GM19397 (cell line): ENCODE results near the gene PI16.

Experiments
- ATAC-seq: cut with Tn5 transposase; IDR thresholded peaks from one replicate; pipeline ENCODE4 v1.9.1; 2021; ENCODE audit warnings: mild to moderate bottlenecking, moderate library complexity; ENCODE audit not compliant: unreplicated experiment

PI16 gene

GRCh38 chr6:36999061-36999750 is 44.7 kb downstream of the PI16 start:
- ATAC-seq = no peak

GRCh38 chr6:36999751-37000125 is 45.2 kb downstream of the PI16 start:
- ATAC-seq = no peak

- no peak for ATAC-seq
Observed at GRCh38 chr6:37004044-37004980, 49.8 kb downstream of the PI16 start.

- peak; percentile 53 for ATAC-seq
Observed at GRCh38 chr6:37005061-37005810, 50.7 kb downstream of the PI16 start, which contains the start of gene FGD2. Gene FGD2, plus strand, starts transcription at chr6:37005655. Its CDS starts 163 bp downstream, at chr6:37005818.

GRCh38 chr6:37005827-37006567 is 51.5 kb downstream of the PI16 start:
- ATAC-seq = peak; percentile 3

GRCh38 chr6:37006793-37007339 is 52.3 kb downstream of the PI16 start:
- no peak for ATAC-seq

GRCh38 chr6:37007340-37008043 is 53.0 kb downstream of the PI16 start:
- no peak for ATAC-seq

GRCh38 chr6:37008484-37009465 is 54.2 kb downstream of the PI16 start:
- ATAC-seq = no peak

- no peak for ATAC-seq
Observed at GRCh38 chr6:37010402-37010892, 55.9 kb downstream of the PI16 start.

- no peak for ATAC-seq
Observed at GRCh38 chr6:37011656-37012378, 57.3 kb downstream of the PI16 start.

GRCh38 chr6:37013516-37014491 is 59.3 kb downstream of the PI16 start:
- ATAC-seq = no peak
